Nephron progenitor cell (in vitro differentiated cells): Measurements from ENCODE around the gene TLDC2.

Source experiments
- DNase-seq: peaks from one replicate; pipeline ENCODE4 v3.0.0; 2021
- H3K27ac Mint-ChIP-seq: 2 replicates; pipeline ENCODE4 v1.8.0; 2021; ENCODE audit warnings: mild to moderate bottlenecking, moderate library complexity, mixed read lengths
- H3K27me3 Mint-ChIP-seq: 2 replicates; pipeline ENCODE4 v1.8.0; 2021; ENCODE audit warnings: mild to moderate bottlenecking, low read depth, mixed read lengths; ENCODE audit not compliant: poor library complexity
- H3K36me3 Mint-ChIP-seq: 2 replicates; pipeline ENCODE4 v1.8.0; 2021; ENCODE audit warnings: low read depth, mixed read lengths
- H3K4me1 Mint-ChIP-seq: 2 replicates; pipeline ENCODE4 v1.8.0; 2021; ENCODE audit warnings: mixed read lengths
- H3K4me3 Mint-ChIP-seq: 2 replicates; pipeline ENCODE4 v1.8.0; 2021; ENCODE audit warnings: mild to moderate bottlenecking, moderate library complexity, mixed read lengths
- H3K9me3 Mint-ChIP-seq: 2 replicates; pipeline ENCODE4 v1.8.0; 2021; ENCODE audit warnings: mild to moderate bottlenecking, moderate library complexity, mixed read lengths
- TF ChIP-seq, protein P1 (sequence below): fragments of 200-600 bp; sonication (generic); IDR thresholded peaks from 2 replicates; pipeline ENCODE4 v1.5.0; 2021; ENCODE audit warnings: antibody characterized with exemption

TLDC2 gene

DNA sequence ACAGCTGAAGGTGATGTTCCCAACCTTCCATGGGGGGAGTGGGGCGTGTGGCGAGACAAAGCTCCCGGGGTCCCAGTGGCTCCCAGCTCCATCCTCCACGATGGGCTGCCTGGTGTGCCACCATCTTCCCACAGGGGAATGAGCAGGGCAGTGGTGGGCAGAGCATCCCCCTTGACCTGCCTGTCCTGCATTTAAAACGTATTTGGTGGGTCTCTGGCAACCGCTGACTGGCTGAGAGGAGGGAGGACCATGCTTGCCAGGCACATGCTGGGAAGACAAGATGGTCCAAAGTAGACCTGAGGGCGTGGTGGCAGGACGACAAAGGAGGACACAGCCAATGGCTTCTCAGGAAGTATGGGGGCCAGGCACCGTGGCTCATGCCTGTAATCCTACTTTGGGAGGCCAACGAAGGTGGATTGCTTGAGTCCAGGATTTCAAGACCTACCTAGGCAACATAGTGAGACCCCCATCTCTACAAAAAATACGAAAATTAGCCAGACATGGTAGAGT, 4.9 kb downstream of the TLDC2 start:
- Mint-ChIP-seq H3K27ac (no peak overlapping the region), H3K27me3 (peaks cover 28% of the 10 kb centered on the region), H3K9me3 (no peaks in the 10 kb centered on the region)

DNA sequence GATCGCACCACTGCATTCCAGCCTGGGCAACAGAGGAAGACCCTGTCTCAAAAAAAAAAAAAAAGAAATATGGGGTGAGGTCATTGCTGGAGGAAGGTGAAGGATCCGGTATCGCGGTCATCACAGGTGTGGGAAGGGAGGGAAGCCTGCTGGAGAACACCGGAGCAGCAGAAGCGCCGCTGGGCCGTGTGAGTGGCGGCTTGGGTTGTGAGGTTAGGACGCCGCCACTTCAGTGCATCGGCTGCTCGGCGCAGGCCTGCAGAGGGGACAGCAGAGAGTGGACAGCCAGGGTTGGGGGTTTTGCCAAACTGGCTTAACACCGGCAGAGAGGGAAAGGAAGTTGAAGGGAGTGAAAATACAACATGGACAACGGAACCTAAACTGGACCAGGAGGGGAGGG, 5.4 kb downstream of the TLDC2 start:
- Mint-ChIP-seq H3K9me3 (no peaks in the 10 kb centered on the region), H3K27me3 (peaks cover 29% of the 10 kb centered on the region), H3K36me3 (no peaks in the 10 kb centered on the region), H3K4me1 (peaks cover 27% of the 10 kb centered on the region), H3K4me3 (no peak overlapping the region), H3K27ac (no peak overlapping the region)
- DNase-seq, result no peak
- TF ChIP-seq, protein P1, sequence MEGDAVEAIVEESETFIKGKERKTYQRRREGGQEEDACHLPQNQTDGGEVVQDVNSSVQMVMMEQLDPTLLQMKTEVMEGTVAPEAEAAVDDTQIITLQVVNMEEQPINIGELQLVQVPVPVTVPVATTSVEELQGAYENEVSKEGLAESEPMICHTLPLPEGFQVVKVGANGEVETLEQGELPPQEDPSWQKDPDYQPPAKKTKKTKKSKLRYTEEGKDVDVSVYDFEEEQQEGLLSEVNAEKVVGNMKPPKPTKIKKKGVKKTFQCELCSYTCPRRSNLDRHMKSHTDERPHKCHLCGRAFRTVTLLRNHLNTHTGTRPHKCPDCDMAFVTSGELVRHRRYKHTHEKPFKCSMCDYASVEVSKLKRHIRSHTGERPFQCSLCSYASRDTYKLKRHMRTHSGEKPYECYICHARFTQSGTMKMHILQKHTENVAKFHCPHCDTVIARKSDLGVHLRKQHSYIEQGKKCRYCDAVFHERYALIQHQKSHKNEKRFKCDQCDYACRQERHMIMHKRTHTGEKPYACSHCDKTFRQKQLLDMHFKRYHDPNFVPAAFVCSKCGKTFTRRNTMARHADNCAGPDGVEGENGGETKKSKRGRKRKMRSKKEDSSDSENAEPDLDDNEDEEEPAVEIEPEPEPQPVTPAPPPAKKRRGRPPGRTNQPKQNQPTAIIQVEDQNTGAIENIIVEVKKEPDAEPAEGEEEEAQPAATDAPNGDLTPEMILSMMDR, result no peak

More for the DNA sequence above, 4.9 kb downstream of the TLDC2 start:
- Mint-ChIP-seq H3K36me3 (no peaks in the 10 kb centered on the region), H3K4me1 (peaks cover 33% of the 10 kb centered on the region), H3K4me3 (no peak overlapping the region)
- no peak for DNase-seq
- TF ChIP-seq, protein P1, result no peak

DNA sequence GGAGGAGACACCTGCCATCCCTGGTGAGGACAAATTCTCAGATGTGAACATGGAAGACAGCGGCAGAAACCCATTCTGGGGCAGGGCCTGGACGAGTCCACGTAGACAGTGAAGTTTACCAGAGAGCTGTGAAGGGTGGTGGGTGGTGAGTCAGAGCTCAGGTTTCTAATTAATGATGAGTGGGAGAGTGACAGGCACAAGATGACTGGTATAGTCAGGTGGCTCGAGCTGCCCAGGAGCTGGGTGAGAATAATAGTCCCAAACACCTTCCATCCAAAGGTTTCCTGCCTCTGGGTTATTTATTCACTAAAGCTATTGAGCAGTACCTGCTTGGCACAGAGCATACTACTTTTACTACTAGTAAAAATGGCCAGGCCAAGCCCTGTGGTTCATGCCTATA, 6.0 kb downstream of the TLDC2 start:
- Mint-ChIP-seq H3K36me3 (no peaks in the 10 kb centered on the region), H3K4me3 (peak overlapping the region; percentile 28), H3K27me3 (peaks cover 35% of the 10 kb centered on the region), H3K4me1 (peaks cover 26% of the 10 kb centered on the region), H3K9me3 (no peaks in the 10 kb centered on the region), H3K27ac (no peak overlapping the region)
- DNase-seq, result no peak
- TF ChIP-seq, protein P1, result no peak

DNA sequence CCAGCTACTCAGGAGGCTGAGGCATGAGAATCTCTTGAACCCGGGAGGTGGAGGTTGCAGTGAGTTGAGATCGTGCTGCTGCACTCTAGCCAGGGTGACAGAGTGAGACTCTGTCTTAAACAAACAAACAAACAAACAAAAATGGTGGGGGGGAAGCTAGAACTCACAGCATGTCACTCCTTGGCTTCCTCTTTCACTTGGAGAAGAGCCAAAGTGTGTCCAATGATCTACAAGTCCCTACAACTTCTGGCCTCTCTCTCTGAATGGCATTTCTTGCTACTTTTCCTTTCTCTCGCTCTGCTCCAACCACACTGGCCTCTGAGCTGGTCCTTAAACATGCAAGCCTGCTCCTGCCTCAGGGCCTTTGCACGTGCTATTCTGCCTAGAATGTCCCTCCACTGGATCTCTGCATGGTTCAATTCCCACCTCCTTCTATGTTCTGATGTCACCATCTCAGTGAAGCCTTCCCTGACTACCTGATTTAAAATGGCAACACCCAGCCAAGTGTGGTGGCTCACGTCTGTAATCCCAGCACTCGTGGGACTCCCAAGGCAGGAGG, 8.1 kb downstream of the TLDC2 start:
- TF ChIP-seq, protein P1, result no peak
- Mint-ChIP-seq H3K36me3 (no peaks in the 10 kb centered on the region), H3K4me1 (peaks cover 37% of the 10 kb centered on the region), H3K4me3 (no peak overlapping the region), H3K27ac (no peak overlapping the region), H3K9me3 (no peaks in the 10 kb centered on the region), H3K27me3 (peaks cover 27% of the 10 kb centered on the region)
- DNase-seq, result no peak

DNA sequence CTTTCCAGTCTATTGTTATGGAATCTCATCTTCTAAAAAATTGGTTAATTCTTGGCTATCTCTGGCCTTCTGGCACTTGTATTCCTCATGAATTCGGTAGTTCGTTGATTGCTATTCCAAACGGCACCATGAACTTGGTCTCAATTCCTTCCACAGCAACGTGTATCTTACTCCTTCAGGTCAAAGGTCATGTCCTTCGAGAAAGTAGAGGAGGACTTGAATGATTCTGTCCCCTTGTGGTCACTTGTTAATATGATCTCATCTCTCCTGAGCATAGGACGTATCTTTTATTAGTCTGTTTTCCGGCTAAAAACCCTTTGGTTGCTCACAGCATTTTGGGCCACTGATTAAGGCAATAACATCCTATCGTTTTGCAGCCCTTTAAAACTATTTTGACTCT, 9.4 kb downstream of the TLDC2 start:
- Mint-ChIP-seq H3K4me3 (no peak overlapping the region), H3K27me3 (peaks cover 20% of the 10 kb centered on the region), H3K9me3 (no peaks in the 10 kb centered on the region), H3K4me1 (peaks cover 43% of the 10 kb centered on the region), H3K36me3 (no peaks in the 10 kb centered on the region), H3K27ac (no peak overlapping the region)
- TF ChIP-seq, protein P1, result peak; percentile 35
- DNase-seq, result no peak
